GF-D8 (cell line): ENCODE data around the gene HPX.

Source experiments
- DNase-seq: peaks from one replicate; lab custom pipeline; 2025; lab: John Stamatoyannopoulos, UW

HPX gene

DNA sequence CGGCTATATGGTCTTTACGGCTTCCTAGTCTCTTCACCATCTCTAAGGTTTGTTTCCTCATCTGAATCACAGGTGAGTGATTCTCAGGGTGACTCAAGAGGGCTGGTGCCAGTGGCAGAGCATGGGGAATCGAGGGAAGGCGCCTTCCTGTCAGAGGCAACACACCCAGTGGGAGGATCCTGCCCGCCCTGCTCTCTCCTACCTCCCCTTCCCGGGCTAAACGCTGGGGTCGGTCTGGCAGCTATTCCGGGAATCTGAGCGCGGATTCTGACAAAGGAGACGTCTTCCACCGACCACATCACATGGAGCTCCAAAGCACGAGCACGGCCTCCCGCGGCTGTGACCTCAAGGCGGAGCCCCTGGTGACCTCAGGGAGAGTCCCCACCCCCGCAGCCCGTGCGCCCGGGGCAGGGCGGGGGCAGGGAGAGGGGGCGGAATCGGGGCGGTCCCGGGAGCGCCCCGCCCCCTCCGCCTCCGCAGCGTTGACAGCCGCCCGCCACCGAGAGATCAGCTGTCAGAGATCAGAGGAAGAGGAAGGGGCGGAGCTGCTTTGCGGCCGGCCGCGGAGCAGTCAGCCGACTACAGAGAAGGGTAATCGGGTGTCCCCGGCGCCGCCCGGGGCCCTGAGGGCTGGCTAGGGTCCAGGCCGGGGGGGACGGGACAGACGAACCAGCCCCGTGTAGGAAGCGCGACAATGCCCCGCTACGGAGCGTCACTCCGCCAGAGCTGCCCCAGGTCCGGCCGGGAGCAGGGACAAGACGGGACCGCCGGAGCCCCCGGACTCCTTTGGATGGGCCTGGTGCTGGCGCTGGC lies 50.7 kb downstream of the HPX start, which contains the start of gene SMPD1:
SMPD1 (plus strand) TSS at position 570 of the 813 bp plus-strand sequence; CDS start at position 695, 125 bp downstream.
- DNase-seq = peak; percentile 61

DNA sequence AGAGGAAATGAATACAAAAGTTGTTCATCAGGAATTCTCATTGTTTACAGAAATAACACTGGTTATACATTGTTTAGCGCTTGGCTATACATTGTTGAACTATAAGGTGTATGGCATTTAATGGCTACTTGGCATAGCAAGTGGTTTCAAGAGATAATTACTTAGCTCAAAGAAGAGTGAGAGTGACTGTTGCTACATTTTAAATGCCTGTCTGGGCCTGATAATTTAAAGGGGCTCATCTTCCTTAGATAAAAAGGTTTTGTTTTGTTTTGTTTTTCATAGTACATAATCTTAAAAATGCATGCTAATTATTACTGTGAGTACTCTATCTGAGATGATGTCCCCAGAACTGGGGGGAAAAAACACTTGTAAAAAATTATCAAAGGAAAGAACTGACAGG lies 52.0 kb downstream of the HPX start:
- no peak for DNase-seq

DNA sequence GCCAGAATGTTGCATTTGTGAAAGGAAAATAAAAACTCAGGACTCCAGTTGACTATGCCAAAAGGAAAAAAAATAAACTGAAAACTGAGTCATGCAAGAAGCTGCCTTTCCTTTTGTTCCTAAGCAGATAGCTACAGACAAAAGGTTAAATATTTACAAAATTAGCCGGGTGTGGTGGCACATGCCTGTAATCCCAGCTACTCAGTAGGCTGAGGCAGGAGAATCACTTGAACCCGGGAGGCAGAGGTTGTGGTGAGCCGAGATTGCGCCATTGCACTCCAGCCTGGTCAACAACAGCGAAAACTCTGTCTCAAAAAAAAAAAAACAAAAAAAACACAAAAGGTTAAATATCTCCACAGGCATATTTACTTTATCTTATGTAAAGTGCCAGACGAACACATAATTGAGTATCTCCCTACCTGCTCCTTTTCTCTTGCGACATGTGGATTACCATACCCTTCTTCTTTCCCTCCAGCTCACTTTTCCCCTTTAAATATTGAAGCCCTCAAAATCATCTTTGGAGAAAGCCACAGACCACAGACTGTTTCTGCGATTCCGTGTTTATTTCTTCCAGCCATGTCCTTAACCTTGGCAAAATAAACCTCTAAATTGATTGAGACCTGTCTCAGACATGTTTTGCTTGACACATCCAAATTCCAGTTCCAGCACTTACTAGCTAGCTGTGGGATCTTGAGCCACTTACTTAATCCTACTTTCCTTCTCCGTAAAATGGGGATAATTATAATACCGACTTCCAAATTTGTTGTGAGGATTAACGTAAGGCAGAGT lies 52.8 kb downstream of the HPX start:
- no peak for DNase-seq

DNA sequence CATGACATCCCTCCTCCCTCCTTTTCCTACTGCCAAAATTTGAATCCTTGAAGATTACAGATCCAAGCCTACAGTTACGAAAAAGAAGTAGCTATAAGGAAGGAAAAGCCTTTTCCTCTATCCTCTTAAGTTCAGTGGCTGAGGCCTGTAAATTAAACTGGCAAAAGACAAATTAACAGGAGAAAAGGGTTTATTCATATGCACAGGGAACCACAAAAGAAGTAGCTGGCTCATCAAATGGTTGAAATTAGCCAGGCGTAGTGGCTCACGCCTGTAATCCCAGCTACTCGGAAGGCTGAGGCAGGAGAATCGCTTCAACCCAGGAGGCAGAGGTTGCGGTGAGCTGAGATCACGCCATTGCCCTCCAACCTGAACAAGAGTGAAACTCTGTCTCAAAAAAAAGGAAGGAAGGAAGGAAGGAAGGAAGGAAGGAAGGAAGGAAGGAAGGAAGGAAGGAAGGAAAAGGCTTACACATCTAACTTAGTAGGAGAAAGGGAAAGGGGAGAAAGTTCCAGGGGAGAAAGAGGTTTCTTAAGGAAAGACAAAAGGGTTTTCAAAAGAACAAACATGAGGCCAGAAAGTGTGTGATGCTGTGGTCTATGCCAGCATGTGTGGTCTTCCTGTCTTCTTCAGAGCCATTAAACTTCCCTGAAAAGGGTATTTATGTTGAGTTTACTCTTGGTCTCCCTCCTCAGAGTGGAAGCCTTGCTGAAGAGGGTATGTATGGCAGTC lies 55.6 kb downstream of the HPX start:
- DNase-seq = no peak
